A549 (cell line): ENCODE results near the gene LRCH1. TPM values are rescaled to one million over a fixed set of nuclear protein-coding genes. Genes with fewer than 3 reads are reported as not detected.

Source experiments
- ATAC-seq, 2 experiments: fragments of 200-7000 bp in 1 of 2; fragments of >200 bp in 1 of 2; cut with Nextera tagmentation in 1 of 2; cut with Tn5 transposase in 1 of 2; 3 replicates each; pipeline versions ENCODE4 v1.8.0 to v1.9.1; 2018 to 2020; ENCODE audit warnings: mild to moderate bottlenecking in 1 of 2, moderate library complexity in 1 of 2
- CTCF ChIA-PET: fragments of 300-600 bp; sonication (Branson Sonifier 250); formaldehyde crosslinking; extraction: SDS; loops from one replicate; lab custom pipeline; 2021; ENCODE audit warnings: antibody characterized with exemption, inconsistent platforms; lab: Yijun Ruan, JAX
- POLR2A ChIA-PET: fragments of 350-600 bp; formaldehyde crosslinking; extraction: SDS; loops from one replicate; lab custom pipeline; 2021; ENCODE audit warnings: antibody characterized with exemption, inconsistent platforms; lab: Yijun Ruan, JAX
- DNase-seq, 2 experiments: peaks; one replicate each; pipeline versions ENCODE4 v3.0.0 to v3.0.0-alpha.2; 2011 to 2016; ENCODE audit warnings: low read depth in 1 of 2, low spot score in 1 of 2
- FAIRE-seq: peaks from 2 replicates; lab custom pipeline; 2011; peaks lifted over from hg19 to GRCh38; lab: Jason Lieb, UNC
- H3K27ac ChIP-seq, 2 experiments: fragments of >200 bp; sonication (Bioruptor Twin); formaldehyde crosslinking; 3 replicates each; pipeline ENCODE4 v1.5.1; 2016 to 2017
- H3K4me1 ChIP-seq: fragments of >200 bp; sonication (Bioruptor Twin); formaldehyde crosslinking; 3 replicates; pipeline ENCODE4 v1.6.1; 2016
- H3K4me2 ChIP-seq: fragments of >200 bp; sonication (Bioruptor Twin); formaldehyde crosslinking; 3 replicates; pipeline ENCODE4 v1.6.1; 2016
- H3K4me3 ChIP-seq: fragments of >200 bp; sonication (Bioruptor Twin); formaldehyde crosslinking; 3 replicates; pipeline ENCODE4 v1.5.1; 2016
- H3K9me3 ChIP-seq: fragments of >200 bp; sonication (Bioruptor Twin); formaldehyde crosslinking; 3 replicates; pipeline ENCODE4 v1.6.1; 2016
- CEBPB ChIP-seq, 2 experiments: fragments of >200 bp in 1 of 2; sonication (Bioruptor Twin) in 1 of 2; formaldehyde crosslinking in 1 of 2; IDR thresholded peaks; 2 replicates each; pipeline ENCODE4 v1.6.1; 2012 to 2016
- CHD4 ChIP-seq: fragments of 200-600 bp; sonication (generic); IDR thresholded peaks from 2 replicates; pipeline ENCODE4 v1.6.1; 2016; ENCODE audit warnings: antibody characterized with exemption, mild to moderate bottlenecking, borderline replicate concordance
- EHF ChIP-seq: fragments of 250-450 bp; sonication (Bioruptor Pico); IDR thresholded peaks from 2 replicates; pipeline ENCODE4 v1.5.0; 2020; ENCODE audit warnings: mild to moderate bottlenecking
- EHMT2 ChIP-seq: fragments of 200-600 bp; sonication (generic); IDR thresholded peaks from 2 replicates; pipeline ENCODE4 v1.6.1; 2016; ENCODE audit warnings: antibody characterized with exemption, low read depth, mild to moderate bottlenecking, moderate library complexity
- EP300 ChIP-seq, 2 experiments: fragments of >200 bp; sonication (Bioruptor Twin); formaldehyde crosslinking; IDR thresholded peaks; 2 replicates in 1 of 2; 3 replicates in 1 of 2; pipeline ENCODE4 v1.6.1; 2016 to 2017
- FOSL2 ChIP-seq, 2 experiments: fragments of 450-650 bp in 1 of 2; fragments of >200 bp in 1 of 2; sonication (Bioruptor Twin) in 1 of 2; formaldehyde crosslinking; IDR thresholded peaks; 2 replicates each; pipeline versions ENCODE4 v1.5.0 to v1.6.1; 2016 to 2020; ENCODE audit warnings: mild to moderate bottlenecking in 1 of 2, moderate library complexity in 1 of 2
- JUN ChIP-seq, 2 experiments: fragments of >200 bp; sonication (Bioruptor Twin); formaldehyde crosslinking; IDR thresholded peaks; 2 replicates in 1 of 2; 3 replicates in 1 of 2; pipeline ENCODE4 v1.6.1; 2016 to 2017
- JUNB ChIP-seq: fragments of >200 bp; sonication (Bioruptor Twin); formaldehyde crosslinking; IDR thresholded peaks from 2 replicates; pipeline ENCODE4 v1.6.1; 2016
- MYC ChIP-seq: IDR thresholded peaks from 2 replicates; pipeline ENCODE4 v1.6.1; 2012; ENCODE audit warnings: mild to moderate bottlenecking, inconsistent platforms, low read length, improper control_type of control experiment, borderline replicate concordance
- NPAS2 ChIP-seq: fragments of 250-450 bp; sonication (Bioruptor Pico); IDR thresholded peaks from 2 replicates; pipeline ENCODE4 v1.8.0; 2022; ENCODE audit warnings: mild to moderate bottlenecking, moderate library complexity, borderline replicate concordance
- POLR2A ChIP-seq: IDR thresholded peaks from 2 replicates; pipeline ENCODE4 v1.6.1; 2012; ENCODE audit warnings: mild to moderate bottlenecking, low read length
- RNF2 ChIP-seq: fragments of 200-600 bp; sonication (generic); IDR thresholded peaks from 2 replicates; pipeline ENCODE4 v1.6.1; 2016; ENCODE audit warnings: low read depth, mild to moderate bottlenecking, antibody characterized with exemption, moderate library complexity, borderline replicate concordance
- SMC3 ChIP-seq: fragments of >200 bp; sonication (Bioruptor Twin); formaldehyde crosslinking; IDR thresholded peaks from 3 replicates; pipeline ENCODE4 v1.6.1; 2018; ENCODE audit warnings: inconsistent platforms
- TFCP2L1 ChIP-seq: fragments of 250-450 bp; sonication (Bioruptor Pico); IDR thresholded peaks from 2 replicates; pipeline ENCODE4 v1.5.0; 2021; ENCODE audit warnings: mild to moderate bottlenecking
- ZFP36 ChIP-seq: fragments of 450-650 bp; IDR thresholded peaks from 2 replicates; pipeline ENCODE4 v1.6.1; 2014; ENCODE audit warnings: borderline replicate concordance; ENCODE audit not compliant: partially characterized antibody
- ZNF302 ChIP-seq: fragments of 250-450 bp; sonication (Bioruptor Pico); IDR thresholded peaks from 2 replicates; pipeline ENCODE4 v1.9.0; 2021; ENCODE audit warnings: inconsistent platforms, mild to moderate bottlenecking, moderate library complexity
- WGBS: methylation state at CpG from one replicate; pipeline ENCODE4 v1.1.6; 2017; ENCODE audit errors: missing lambda C conversion rate; 5-methylcytosine and 5-hydroxymethylcytosine counted together
- polyA plus RNA-seq, 4 experiments: library from polyadenylated mRNA; depleted of rRNA in 3 of 4; stranded (reverse); fragments of >200 nt; fragmentation: RNase III in 1 of 4; extraction: RNeasy Plus Mini Kit Qiagen cat#74134 plus additional on column Dnase treatment in 1 of 4; gene quantifications; 2 replicates in 3 of 4; 3 replicates in 1 of 4; pipeline ENCODE4 v1.2.3, GENCODE V29; 2011 to 2017
- TF ChIP-seq, protein P1 (sequence below): fragments of 250-450 bp; sonication (Bioruptor Pico); IDR thresholded peaks from 2 replicates; pipeline ENCODE4 v1.5.0; 2021; ENCODE audit warnings: mild to moderate bottlenecking, moderate library complexity, borderline replicate concordance
- TF ChIP-seq, protein P2 (sequence below): fragments of 250-450 bp; sonication (Bioruptor Pico); IDR thresholded peaks from 2 replicates; pipeline ENCODE4 v1.5.0; 2020; ENCODE audit warnings: low read depth, mild to moderate bottlenecking, moderate library complexity
- TF ChIP-seq, protein P3 (sequence below): fragments of 200-600 bp; sonication (generic); IDR thresholded peaks from 2 replicates; pipeline ENCODE4 v1.6.1; 2016; ENCODE audit warnings: antibody characterized with exemption, mild to moderate bottlenecking, moderate library complexity
- TF ChIP-seq, protein P4 (sequence below): fragments of 150-350 bp; IDR thresholded peaks from 2 replicates; pipeline ENCODE4 v1.6.1; 2014; ENCODE audit warnings: low read depth, mild to moderate bottlenecking, low read length

Gene LRCH1
- polyA plus RNA-seq, 2 of the 4 experiments (the other 2 are of a cell fraction): 8.5 to 16.4 TPM

DNA sequence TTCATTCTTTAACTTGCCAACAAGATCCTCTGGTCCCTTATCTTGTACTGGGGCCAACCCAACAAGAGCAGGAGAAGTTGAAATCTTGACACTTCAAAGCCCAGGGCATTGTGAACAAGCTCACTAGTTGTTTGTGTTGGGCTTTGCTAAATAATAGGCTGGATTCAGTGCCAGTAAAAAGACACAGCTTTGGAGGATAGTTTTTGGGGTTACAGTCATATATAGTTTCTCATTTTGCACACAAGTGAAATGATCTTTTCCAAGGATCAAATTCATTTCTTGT is 30.3 kb upstream of the LRCH1 start:
- no peaks in the 10 kb centered on the region for H3K9me3 ChIP-seq
- no peak overlapping the region for H3K4me3 ChIP-seq
- POLR2A ChIA-PET: no interaction called here
- peaks cover 16% of the 10 kb centered on the region for H3K4me1 ChIP-seq
- CTCF ChIA-PET: interaction anchor here (1.5 kb wide), 1 partner anchor 29 kb away, joined by 5 read pairs; no protein-coding TSS in a partner anchor
- FAIRE-seq (no peak), DNase-seq (no peak), ATAC-seq (no peak)
- TF ChIP-seq ZNF302 (CRISPR knock-in tag) (no peak), POLR2A (no peak), SMC3 (no peak), TFCP2L1 (CRISPR knock-in tag) (no peak), MYC (no peak), ZFP36 (no peak), CEBPB (IDR thresholded peaks at IDR 0.05) (no peak), NPAS2 (CRISPR knock-in tag) (no peak)
- TF ChIP-seq, protein P1, sequence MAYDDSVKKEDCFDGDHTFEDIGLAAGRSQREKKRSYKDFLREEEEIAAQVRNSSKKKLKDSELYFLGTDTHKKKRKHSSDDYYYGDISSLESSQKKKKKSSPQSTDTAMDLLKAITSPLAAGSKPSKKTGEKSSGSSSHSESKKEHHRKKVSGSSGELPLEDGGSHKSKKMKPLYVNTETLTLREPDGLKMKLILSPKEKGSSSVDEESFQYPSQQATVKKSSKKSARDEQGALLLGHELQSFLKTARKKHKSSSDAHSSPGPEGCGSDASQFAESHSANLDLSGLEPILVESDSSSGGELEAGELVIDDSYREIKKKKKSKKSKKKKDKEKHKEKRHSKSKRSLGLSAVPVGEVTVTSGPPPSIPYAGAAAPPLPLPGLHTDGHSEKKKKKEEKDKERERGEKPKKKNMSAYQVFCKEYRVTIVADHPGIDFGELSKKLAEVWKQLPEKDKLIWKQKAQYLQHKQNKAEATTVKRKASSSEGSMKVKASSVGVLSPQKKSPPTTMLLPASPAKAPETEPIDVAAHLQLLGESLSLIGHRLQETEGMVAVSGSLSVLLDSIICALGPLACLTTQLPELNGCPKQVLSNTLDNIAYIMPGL: no peak
- TF ChIP-seq, protein P2, sequence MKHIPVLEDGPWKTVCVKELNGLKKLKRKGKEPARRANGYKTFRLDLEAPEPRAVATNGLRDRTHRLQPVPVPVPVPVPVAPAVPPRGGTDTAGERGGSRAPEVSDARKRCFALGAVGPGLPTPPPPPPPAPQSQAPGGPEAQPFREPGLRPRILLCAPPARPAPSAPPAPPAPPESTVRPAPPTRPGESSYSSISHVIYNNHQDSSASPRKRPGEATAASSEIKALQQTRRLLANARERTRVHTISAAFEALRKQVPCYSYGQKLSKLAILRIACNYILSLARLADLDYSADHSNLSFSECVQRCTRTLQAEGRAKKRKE (CRISPR knock-in tag): no peak
- TF ChIP-seq, protein P3, sequence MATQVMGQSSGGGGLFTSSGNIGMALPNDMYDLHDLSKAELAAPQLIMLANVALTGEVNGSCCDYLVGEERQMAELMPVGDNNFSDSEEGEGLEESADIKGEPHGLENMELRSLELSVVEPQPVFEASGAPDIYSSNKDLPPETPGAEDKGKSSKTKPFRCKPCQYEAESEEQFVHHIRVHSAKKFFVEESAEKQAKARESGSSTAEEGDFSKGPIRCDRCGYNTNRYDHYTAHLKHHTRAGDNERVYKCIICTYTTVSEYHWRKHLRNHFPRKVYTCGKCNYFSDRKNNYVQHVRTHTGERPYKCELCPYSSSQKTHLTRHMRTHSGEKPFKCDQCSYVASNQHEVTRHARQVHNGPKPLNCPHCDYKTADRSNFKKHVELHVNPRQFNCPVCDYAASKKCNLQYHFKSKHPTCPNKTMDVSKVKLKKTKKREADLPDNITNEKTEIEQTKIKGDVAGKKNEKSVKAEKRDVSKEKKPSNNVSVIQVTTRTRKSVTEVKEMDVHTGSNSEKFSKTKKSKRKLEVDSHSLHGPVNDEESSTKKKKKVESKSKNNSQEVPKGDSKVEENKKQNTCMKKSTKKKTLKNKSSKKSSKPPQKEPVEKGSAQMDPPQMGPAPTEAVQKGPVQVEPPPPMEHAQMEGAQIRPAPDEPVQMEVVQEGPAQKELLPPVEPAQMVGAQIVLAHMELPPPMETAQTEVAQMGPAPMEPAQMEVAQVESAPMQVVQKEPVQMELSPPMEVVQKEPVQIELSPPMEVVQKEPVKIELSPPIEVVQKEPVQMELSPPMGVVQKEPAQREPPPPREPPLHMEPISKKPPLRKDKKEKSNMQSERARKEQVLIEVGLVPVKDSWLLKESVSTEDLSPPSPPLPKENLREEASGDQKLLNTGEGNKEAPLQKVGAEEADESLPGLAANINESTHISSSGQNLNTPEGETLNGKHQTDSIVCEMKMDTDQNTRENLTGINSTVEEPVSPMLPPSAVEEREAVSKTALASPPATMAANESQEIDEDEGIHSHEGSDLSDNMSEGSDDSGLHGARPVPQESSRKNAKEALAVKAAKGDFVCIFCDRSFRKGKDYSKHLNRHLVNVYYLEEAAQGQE: no peak
- no peak overlapping the region for H3K4me2 ChIP-seq
- no peak overlapping the region for H3K27ac ChIP-seq

DNA sequence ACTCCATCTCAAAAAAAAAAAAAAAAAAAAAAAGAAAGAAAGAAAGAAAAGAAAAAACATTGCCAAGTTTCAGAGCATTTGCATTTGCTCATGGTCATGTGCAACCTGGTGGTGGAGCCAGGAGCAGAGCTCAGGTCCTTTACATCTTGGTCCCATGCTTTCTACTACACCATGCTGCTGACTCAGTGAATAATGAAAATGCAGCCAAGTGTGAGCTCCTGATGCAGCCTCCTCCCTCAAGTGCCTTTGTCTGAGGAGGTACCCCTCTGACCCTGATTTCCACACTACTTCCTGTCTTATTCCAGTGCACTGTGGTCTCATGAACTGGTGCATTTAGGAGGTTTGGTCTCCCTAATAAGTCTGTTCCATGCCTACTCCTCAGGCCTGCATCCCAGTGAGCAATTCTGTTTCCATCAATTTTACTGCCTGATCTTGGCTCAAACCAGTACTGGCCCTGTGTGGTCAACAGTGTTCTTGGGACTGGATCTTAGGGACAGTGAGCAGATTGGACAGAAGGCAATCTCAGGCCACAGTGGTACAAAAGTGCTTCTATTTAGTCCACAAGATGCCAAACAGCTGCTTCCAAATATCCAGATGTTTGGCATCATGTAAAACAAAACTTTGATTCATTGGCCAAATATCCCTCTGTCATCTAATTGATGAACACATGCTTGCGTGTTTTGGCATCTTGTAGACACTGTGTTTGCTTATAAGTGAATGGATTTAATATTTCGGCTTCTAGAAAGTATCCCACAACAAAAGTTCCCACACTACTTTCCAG is 28.8 kb upstream of the LRCH1 start:
- FAIRE-seq (no peak), DNase-seq (no peak), ATAC-seq (no peak)
- no peak overlapping the region for H3K4me2 ChIP-seq
- peaks cover 22% of the 10 kb centered on the region for H3K4me1 ChIP-seq
- H3K9me3 ChIP-seq: no peaks in the 10 kb centered on the region
- no peak overlapping the region for H3K27ac ChIP-seq
- H3K4me3 ChIP-seq: no peak overlapping the region
- ChIA-PET CTCF (interaction anchor here (1.3 kb wide), 1 partner anchor 27 kb away, joined by 7 read pairs; no protein-coding TSS in a partner anchor), POLR2A (no interaction called here)
- 75% methylated on average over 2 of the region's 2 CpGs for WGBS
- TF ChIP-seq JUN (IDR thresholded peaks at IDR 0.05) (no peak), RNF2 (no peak), JUNB (no peak), CHD4 (no peak), EHMT2 (no peak), EP300 (IDR thresholded peaks at IDR 0.05) (no peak), SMC3 (no peak), EHF (CRISPR knock-in tag) (no peak), FOSL2 (IDR thresholded peaks at IDR 0.05) (no peak), FOSL2 (CRISPR knock-in tag; IDR thresholded peaks at IDR 0.05) (no peak)
- TF ChIP-seq, protein P4, sequence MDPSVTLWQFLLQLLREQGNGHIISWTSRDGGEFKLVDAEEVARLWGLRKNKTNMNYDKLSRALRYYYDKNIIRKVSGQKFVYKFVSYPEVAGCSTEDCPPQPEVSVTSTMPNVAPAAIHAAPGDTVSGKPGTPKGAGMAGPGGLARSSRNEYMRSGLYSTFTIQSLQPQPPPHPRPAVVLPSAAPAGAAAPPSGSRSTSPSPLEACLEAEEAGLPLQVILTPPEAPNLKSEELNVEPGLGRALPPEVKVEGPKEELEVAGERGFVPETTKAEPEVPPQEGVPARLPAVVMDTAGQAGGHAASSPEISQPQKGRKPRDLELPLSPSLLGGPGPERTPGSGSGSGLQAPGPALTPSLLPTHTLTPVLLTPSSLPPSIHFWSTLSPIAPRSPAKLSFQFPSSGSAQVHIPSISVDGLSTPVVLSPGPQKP: no peak
